ENCODE measurements around the gene MGMT. TPM values are rescaled to one million over a fixed set of nuclear protein-coding genes. Genes with fewer than 3 reads are reported as not detected.

The MGMT gene
- polyA plus RNA-seq, 3 donors, result 11.7 to 28.1 (median 22.7) TPM

DNA sequence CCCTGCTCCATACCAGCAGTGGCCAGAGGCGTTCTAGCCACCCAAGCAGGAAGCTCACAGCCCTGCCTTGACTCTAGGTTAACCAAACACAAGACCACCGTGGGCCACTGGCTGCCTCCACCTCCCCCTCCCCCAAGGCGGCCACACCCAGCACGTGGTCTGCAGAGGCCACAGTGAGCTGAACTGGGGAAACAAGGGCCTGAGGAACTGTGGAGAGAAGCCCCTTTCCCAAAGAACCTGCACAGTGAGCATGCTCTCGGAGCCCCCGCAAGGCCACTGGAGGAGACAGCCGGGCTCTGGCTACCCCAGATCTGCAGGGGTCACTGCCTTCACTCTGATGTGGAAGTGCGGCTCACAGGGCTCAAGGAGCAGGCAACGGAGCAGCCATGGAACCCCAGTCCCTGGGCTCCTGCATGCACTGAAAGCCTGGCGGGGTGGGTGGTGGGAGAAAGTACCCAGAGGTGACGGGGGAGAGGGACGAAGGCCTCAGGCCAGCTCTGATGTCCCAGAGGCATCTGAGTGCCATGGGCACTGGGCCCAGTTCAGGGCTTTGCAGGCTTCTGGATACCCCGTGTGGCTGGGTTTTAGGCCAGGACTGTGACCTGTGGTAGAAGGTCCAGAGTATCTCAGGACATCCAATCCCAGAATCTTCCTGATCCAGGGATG lies 307.8 kb downstream of the MGMT start:
- 86 to 88% (median 86%) methylated on average over 13 of the region's 13 CpGs for WGBS, 3 donors
- no peak overlapping the region for H3K27ac ChIP-seq (ENCODE audit: low read depth, low read length)

DNA sequence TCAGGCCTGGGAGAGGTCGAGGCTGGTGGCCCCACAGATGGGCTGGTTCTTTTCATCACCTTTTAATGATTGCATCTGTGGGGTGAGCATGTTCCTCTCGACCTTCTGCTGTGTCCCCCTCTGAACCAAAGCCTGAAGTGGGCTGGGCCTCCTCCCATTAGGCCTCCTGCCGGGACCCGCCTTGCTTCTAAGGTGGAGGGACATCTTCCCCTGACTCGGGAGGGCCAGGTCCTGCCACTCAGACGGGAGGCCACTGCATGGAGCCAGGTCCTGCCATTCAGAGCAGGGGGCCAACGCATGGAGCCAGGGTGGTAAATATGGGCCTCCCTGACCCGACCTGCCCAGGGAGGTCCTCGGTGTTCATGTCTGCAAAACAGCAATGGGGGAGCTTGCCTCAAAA lies 308.6 kb downstream of the MGMT start:
- WGBS, 3 donors, result 87 to 91% (median 87%) methylated on average over 9 of the region's 9 CpGs

DNA sequence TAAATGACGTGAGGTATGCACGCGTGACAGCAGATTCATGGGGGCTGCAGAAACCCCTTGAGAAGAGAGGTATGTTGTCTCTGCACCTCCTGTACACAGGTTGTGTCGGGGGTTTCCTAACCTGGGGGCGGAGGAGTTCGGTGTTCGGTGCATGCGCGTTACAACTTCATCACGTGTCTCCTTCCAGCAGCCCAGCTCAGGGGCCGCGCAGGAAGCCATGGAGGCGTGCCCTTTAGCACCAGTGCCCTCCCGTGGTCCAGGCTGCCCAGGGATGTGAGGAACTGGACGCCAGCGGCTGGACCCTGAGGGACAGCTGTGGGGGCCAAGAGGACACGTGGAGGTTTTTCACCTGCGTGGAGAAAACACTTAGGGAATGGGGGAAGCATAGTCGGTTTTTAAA lies 310.6 kb downstream of the MGMT start:
- H3K27ac ChIP-seq (ENCODE audit: low read depth, low read length), result no peak overlapping the region
- 90 to 95% (median 93%) methylated on average over 19 of the region's 19 CpGs for WGBS, 3 donors

More for the DNA sequence above, 308.6 kb downstream of the MGMT start:
- H3K27ac ChIP-seq (ENCODE audit: low read depth, low read length), result no peak overlapping the region

DNA sequence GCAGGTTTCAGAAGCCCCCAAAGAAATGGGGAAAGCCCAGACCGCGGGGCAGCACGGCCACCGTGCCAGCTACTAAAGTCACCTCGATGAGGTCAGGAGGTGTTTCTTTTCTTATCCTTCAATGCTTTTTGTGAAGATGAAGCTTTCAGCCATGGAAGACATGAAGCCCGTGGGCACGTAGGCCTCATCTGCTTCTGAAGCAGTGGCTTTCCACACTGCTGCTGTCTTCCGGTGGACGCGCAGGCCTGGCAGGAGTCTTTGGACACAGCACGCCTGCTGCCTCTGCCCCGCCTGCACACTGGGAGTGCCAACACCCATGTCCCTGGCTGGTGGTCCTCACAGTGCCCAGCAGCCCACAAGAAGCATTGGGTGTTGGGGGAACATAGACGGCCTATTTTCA lies 311.5 kb downstream of the MGMT start:
- no peak overlapping the region for H3K27ac ChIP-seq (ENCODE audit: low read depth, low read length)
- WGBS, 3 donors, result 95 to 97% (median 96%) methylated on average over 13 of the region's 13 CpGs

DNA sequence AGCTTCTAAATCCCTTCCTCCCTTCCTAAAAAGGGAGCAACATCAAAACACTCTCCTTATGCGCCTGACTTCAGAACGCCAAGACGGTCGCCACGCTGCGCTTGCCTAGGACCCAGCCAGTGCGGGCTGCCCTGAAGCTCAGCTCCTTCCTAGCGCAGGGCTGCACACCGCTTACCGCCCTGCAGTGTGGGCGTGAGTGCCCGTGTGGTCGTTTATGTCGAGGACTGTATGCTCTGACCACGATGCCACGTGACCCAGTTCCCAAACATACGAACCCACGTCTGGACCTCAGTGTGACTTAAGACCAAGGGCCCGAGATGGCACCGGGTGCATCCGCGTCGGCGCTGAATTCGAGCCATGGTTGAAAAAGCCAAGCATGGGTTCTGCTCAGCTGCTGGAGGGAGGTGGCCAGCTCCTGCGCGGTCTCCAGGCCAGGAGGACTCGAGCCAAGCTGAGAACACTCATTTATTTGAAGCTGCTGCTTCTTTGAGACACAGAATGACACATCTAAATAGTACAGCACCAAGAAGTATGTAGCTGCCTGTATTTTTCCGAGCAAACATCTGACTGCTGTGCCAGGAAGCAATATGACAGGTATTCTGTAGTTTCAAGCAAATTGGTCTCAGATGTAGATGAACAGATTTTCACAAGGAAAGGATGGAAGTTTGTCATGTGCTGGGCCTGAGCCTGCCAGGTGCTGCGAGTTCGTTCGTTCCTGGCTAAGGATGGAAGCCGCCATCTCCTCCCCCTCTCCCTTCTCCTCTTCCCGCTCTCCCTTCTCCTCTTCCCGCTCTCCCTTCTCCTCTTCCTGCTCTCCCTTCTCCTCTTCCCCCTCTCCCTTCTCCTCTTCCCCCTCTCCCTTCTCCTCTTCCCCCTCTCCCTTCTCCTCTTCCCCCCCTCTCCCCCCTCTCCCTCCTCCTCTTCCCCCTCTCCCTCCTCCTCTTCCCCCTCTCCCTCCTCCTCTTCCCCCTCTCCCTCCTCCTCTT lies 312.4 kb downstream of the MGMT start:
- WGBS, 3 donors, result 90% methylated on average over 34 to 35 of the region's 35 CpGs
- no peak overlapping the region for H3K27ac ChIP-seq (ENCODE audit: low read depth, low read length)

DNA sequence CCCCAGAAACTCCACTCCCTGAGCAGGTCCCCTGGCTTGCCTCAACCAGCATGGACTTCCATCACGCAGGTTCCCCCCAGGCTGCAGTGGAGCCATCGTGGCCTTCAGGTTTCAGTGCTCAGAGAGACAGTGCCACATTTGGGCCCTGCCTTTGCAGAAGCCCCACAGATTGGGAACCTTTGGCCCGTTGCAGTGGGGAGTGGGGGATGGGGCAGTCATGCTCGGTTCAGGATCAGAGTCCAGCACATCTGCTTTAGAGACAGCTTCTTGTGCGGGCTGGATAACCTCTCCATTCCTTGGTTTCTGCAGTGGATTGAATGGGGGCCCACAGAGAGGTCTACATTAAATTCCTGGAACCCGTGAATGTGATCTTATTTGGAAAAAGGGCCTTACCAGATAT lies 313.2 kb downstream of the MGMT start:
- WGBS, 3 donors, result 71 to 81% (median 75%) methylated on average over 6 of the region's 6 CpGs
- no peak overlapping the region for H3K27ac ChIP-seq (ENCODE audit: low read depth, low read length)

DNA sequence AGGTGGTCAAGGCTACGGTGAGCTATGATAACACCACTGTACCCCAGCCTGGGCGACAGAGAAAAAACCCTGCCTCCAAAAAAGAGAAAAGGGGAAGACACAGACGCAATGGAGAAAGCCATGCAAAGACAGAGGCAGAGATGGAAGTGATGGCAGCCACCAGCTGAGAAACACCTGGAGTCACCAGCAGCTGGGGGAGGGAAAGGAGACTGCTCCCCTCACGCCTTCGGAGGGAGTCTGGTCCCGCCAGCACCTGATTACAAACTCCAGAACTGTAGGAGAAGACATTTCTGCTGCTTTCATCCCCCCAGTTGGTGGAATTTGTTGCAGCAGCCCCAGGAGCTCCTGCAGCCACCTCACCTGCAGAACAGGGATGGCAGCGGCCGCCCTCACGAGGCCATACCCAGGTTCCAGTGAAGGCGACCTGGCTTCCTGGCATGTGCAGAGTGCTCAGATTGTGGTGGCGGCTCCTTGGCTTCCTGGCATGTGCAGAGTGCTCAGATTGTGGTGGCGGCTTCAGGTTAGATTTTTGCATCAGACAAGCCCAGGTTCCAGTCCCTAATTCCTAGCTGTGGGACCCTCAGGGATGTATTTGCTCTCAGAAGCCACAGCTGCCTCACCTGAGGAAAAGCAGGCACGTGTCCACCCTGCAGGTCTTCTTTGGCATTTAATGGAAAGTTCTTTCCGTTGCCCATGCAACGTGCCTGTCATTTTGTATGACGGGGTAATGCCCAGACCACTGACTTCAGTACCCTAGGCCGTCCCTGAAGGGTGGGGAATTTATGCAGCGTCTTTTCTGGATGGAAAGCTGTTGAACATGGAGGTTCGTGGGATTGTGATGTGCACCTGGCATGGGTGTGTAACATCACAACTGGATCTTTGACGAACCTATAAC lies 314.1 kb downstream of the MGMT start:
- no peak overlapping the region for H3K27ac ChIP-seq (ENCODE audit: low read depth, low read length)
- 94 to 96% (median 96%) methylated on average over 20 of the region's 20 CpGs for whole genome bisulfite sequencing, 3 donors

DNA sequence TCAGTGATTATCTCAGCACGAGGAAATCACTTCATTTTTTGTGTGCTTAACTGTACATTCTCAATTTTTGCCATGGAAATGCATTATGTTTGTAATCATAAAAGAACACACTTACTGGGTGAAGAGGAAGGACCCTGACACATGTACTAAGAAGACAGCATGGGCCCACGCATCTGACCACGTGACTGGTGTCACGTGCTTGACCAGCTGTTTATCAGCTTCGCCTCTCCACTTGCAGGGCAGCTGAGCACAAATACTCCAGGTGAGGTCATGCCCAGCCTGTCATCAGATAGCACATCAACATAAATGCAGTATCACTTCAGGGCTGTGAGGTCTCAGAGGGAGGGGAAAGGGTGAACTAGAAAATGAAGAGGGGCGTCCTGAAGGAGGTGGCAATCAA lies 317.2 kb downstream of the MGMT start:
- WGBS, 3 donors, result 75 to 84% (median 80%) methylated on average over 6 of the region's 6 CpGs
- H3K27ac ChIP-seq (ENCODE audit: low read depth, low read length), result no peak overlapping the region

DNA sequence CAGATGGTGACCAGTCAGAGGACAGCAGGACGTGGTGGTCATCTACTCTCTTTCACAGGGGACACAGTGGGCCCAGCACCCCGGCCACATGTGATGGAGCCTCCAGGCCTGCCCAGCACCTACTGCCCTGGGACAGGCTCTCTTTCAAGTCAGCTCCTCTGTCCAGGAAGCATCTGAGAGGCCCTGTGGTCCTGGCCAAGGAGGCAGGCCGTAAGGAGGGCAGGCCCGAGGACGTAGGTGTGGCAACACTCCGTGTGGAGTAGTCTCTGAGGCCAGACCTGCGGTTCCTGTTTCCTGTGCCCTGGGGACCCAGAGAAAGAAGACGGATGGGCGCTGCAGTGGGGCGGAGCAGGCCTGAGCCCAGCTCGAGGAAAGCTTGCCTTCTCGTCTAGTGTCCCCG lies 317.9 kb downstream of the MGMT start:
- 49 to 69% (median 62%) methylated on average over 13 of the region's 13 CpGs for WGBS, 3 donors
- H3K27ac ChIP-seq (ENCODE audit: low read depth, low read length), result no peak overlapping the region

DNA sequence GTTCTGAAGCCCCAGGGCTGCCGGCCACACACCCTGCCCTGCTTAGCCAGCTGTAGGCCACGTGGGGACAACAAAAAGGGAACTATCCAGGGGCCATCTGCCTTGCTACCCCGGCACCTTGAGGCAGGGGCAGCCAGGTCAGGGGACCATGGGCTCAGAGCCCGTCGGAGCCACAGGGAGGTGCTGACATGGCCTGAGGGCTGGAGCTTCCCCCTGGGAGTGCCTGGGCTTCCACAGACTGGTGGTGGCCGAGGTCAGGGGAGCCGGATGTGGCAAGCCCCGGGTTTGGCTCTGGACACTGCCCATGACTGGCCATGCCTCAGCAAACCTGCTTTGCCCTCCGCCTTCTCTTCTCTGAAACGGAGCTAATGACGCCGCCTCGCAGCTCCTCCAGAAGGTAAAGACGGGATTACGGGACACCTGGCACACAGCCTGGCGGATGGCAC lies 318.5 kb downstream of the MGMT start:
- H3K27ac ChIP-seq (ENCODE audit: low read depth, low read length), result no peak overlapping the region

DNA sequence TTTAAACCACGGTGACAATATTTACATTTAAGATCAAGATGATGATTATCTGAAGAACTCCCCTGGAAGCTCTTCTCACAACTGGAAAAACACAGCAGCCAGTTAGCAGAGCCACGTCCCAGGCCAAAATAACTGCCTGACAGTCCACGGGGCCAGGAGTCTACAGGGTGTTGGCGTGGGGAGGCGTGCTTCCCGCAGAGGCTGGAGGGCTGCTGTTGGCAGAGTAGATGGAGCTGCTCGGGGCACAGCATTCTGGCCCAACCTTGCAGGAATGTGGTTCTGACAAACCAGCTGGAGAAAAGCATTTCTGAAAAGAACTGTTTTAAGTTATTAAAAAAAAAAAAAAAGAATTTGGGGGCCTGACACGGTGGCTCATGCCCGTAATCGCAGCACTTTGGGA lies 319.2 kb downstream of the MGMT start:
- no peak overlapping the region for H3K27ac ChIP-seq (ENCODE audit: low read depth, low read length)
- WGBS, 3 donors, result 70 to 77% (median 72%) methylated on average over 10 of the region's 10 CpGs

More for the DNA sequence above, 318.5 kb downstream of the MGMT start:
- WGBS, 3 donors, result 77 to 82% (median 79%) methylated on average over 15 to 16 of the region's 16 CpGs

DNA sequence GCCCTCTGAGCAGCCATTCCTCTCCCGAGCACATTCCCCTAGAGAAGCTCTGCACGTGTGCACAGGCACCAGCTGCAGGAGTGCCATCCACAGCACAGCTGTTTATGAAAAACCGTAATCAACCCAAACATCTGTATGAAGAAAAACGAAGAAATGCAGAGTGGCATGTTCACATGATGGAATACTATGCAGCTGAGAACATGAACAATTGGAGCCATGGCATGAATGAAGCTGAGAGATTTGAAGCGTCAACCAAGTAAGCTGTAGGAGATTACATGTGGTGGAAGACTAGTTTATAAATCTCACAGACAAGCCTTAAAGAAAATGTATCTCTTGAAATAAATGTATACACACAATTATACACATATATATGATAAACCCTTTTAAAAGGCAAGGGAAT lies 320.5 kb downstream of the MGMT start:
- 75 to 84% (median 77%) methylated on average over 5 of the region's 5 CpGs for WGBS, 3 donors
- no peak overlapping the region for H3K27ac ChIP-seq (ENCODE audit: low read depth, low read length)

DNA sequence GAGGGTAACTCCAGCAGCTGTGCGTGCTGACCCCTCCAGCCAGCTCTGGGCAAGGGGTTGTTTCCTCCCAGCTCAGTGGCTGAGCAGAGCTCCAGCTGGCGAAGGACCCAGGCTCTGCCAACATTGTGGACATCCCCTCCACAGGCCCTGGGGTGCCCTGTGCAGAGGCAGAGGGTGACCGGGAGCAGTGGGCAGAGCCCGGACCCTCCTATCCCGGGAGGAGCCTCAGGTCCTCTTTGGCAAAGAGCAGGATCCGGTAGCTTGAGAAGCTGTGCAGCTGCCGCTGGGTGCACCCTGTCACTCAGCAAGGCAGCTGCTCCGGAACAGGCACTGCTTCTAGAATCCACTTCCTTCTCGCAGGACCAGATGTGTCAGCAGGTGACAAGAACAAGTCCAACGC lies 321.2 kb downstream of the MGMT start:
- H3K27ac ChIP-seq (ENCODE audit: low read depth, low read length), result no peak overlapping the region
- WGBS, 3 donors, result 84 to 93% (median 88%) methylated on average over 10 of the region's 10 CpGs

DNA sequence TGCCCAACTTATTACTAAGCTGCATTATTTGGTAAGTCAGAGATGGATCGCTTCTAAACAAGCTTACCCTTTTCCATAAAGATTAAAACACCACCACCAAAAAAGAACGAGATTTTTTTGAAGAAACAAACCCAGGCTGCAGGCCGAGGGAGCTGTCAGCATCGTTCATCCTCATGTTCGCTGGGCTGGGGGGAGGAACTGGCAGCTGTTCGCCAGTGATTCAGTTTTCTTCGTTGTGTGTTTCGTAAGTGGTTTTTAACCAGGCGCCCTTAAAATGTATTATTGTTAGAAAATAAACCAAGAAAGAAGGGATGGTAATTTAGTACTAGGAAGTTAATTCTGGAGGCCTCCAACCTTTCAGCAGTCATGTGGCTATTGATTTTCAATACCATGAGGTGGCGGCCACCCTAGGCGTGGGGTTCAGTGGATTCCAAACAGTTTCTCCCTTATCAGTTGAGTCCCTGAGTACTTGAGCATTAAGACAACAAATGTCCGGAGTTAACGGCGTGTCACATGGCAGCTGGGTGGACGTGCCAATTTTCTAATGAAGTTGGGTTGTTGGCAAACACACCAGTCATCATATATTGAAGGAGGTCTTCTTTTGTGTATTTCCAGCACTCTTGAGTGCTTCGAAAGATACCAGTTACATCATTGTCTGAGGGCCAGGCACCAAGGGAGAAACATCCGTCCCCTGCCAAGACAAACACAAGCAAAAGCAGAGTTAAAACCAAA lies 323.8 kb downstream of the MGMT start:
- no peak overlapping the region for H3K27ac ChIP-seq (ENCODE audit: low read depth, low read length)
- WGBS, 3 donors, result 74 to 82% (median 82%) methylated on average over 17 of the region's 17 CpGs

DNA sequence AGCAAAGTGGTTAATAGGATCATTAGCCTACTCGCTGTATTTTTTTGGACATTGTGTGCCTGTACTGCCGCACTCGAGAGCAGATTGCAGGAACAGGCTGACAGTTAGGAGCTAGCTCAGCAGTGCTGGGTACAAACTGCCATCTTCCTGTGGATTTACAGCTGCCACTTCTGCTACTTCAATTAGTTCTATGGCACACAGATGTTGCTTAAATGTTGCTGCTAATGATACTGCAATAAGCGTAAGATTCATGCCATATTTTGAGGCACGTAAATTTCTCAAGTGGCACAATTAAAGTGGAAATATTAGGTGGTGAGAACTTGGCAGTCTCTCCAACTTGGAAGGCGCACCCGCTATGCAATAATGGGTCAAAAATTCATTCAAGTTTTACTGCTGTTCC lies 325.1 kb downstream of the MGMT start:
- 83 to 94% (median 90%) methylated on average over 7 of the region's 7 CpGs for WGBS, 3 donors

DNA sequence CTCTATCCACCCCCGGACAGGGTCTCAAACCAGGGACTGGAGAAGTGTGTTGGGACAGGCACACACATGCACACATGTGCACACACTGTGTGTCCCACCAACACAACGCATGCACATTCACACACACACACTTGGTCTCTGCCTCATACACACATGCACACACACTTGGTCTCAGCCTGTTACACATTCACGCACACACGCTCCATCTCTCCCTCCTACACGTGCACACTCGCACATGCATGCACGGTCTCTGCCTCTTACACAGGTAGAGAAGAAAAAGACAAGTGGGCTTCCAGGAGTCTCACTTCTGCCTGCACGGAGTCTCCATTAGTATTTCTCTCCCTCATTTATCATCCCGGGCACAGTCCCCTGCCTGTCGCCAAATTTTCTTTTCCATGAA lies 325.8 kb downstream of the MGMT start:
- WGBS, 3 donors, result 95 to 97% (median 97%) methylated on average over 10 of the region's 10 CpGs
- no peak overlapping the region for H3K27ac ChIP-seq (ENCODE audit: low read depth, low read length)

More for the DNA sequence above, 325.1 kb downstream of the MGMT start:
- H3K27ac ChIP-seq (ENCODE audit: low read depth, low read length), result no peak overlapping the region

DNA sequence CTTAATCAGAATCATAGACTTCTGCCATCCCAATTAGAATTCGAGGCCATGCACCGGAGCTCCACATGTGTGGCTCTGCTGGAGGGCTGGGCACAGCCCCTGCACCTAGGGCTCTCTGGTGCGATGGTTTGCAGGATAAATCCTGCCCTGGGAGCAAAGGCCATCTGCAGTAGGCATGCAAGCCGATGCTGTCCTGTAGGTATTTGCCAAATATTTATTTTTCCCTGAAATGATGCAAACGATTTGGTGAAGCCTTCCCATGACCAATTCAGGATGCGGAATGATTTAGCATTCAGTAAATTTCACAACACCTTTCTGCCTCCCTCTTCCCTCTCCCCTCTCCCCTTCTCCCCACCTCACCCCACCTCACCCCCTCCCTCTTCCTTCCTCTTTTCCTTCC lies 326.4 kb downstream of the MGMT start:
- whole genome bisulfite sequencing, 3 donors, result 66 to 86% (median 83%) methylated on average over 6 of the region's 6 CpGs

DNA sequence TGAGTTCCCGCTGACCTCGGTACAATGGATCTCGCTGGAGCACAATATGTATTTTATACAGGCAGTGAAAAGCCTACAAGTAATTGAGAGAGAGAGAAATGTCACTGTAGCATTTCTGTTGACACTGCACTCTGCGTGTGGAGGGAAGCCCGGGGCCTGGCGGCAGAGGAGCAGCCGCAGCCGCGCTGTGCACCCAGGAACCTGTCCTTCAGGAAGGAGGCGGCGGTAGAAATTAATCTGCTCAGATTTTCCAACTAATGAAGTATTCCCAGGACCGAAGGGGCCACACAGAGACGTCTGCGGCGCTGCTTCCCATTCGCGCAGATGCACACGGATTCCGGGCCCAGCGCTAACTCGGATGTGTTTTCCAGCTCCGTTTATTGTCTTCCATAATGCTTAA lies 327.0 kb downstream of the MGMT start:
- H3K27ac ChIP-seq (ENCODE audit: low read depth, low read length), result no peak overlapping the region
- WGBS, 3 donors, result 95 to 97% (median 97%) methylated on average over 22 of the region's 22 CpGs

More for the DNA sequence above, 326.4 kb downstream of the MGMT start:
- no peak overlapping the region for H3K27ac ChIP-seq (ENCODE audit: low read depth, low read length)
